GM23338 (cell line): ENCODE results near the gene CAMKK2. TPM values are rescaled to one million over a fixed set of nuclear protein-coding genes. Genes with fewer than 3 reads are reported as not detected.
A peak's percentile ranks its signal among the peaks of the same experiment; 100 is the strongest.

Experiments used
- ATAC-seq: fragments of 200-7000 bp; cut with Tn5 transposase; 3 replicates; pipeline ENCODE4 v1.9.1; 2020
- DNase-seq: peaks from one replicate; pipeline ENCODE4 v3.0.0-alpha.2; 2015; ENCODE audit warnings: low spot score
- H2AFZ ChIP-seq: fragments of 200-600 bp; sonication (generic); 2 replicates; pipeline ENCODE4 v1.8.0; 2016; ENCODE audit warnings: antibody characterized with exemption, mild to moderate bottlenecking, moderate library complexity
- H3F3A ChIP-seq: fragments of 200-600 bp; sonication (generic); replicated peaks from 2 replicates; pipeline ENCODE4 v1.8.0; 2017; ENCODE audit warnings: antibody characterized with exemption, mixed run types, low read depth
- H3K27ac ChIP-seq: fragments of 200-600 bp; sonication (generic); 2 replicates; pipeline ENCODE4 v1.6.1; 2016; ENCODE audit warnings: low read depth
- H3K27me3 ChIP-seq: fragments of 200-600 bp; sonication (generic); 2 replicates; pipeline ENCODE4 v1.8.0; 2016; ENCODE audit warnings: mild to moderate bottlenecking, mixed run types, moderate library complexity; ENCODE audit not compliant: insufficient read depth
- H3K36me3 ChIP-seq: fragments of 200-600 bp; sonication (generic); 2 replicates; pipeline ENCODE4 v1.8.0; 2016; ENCODE audit warnings: mild to moderate bottlenecking; ENCODE audit not compliant: insufficient read depth
- H3K4me1 ChIP-seq: fragments of 200-600 bp; sonication (generic); 2 replicates; pipeline ENCODE4 v1.8.0; 2016; ENCODE audit warnings: mild to moderate bottlenecking, moderate library complexity; ENCODE audit not compliant: insufficient read depth
- H3K4me2 ChIP-seq: fragments of 200-600 bp; sonication (generic); 2 replicates; pipeline ENCODE4 v1.7.1; 2017; ENCODE audit warnings: mixed run types
- H3K4me3 ChIP-seq: fragments of 200-600 bp; sonication (generic); 2 replicates; pipeline ENCODE4 v1.6.1; 2016; ENCODE audit warnings: mixed run types
- H3K79me2 ChIP-seq: fragments of 200-600 bp; sonication (generic); replicated peaks from 2 replicates; pipeline ENCODE4 v1.8.0; 2017; ENCODE audit warnings: mild to moderate bottlenecking; ENCODE audit not compliant: insufficient read depth
- H3K9me2 ChIP-seq: fragments of 200-600 bp; sonication (generic); 2 replicates; pipeline ENCODE4 v1.8.0; 2017; ENCODE audit not compliant: insufficient read depth
- H4K20me1 ChIP-seq: fragments of 200-600 bp; sonication (generic); replicated peaks from 2 replicates; pipeline ENCODE4 v1.8.0; 2017; ENCODE audit warnings: mild to moderate bottlenecking; ENCODE audit not compliant: insufficient read depth
- H3K27ac Mint-ChIP-seq: 2 replicates; pipeline ENCODE4 v1.8.0; 2020; ENCODE audit warnings: inconsistent platforms, mild to moderate bottlenecking, moderate library complexity, mixed read lengths
- H3K27me3 Mint-ChIP-seq: 3 replicates; pipeline ENCODE4 v1.8.0; 2022; ENCODE audit warnings: low read depth, mild to moderate bottlenecking, moderate library complexity, mixed read lengths, inconsistent platforms; ENCODE audit not compliant: insufficient read depth, poor library complexity
- H3K36me3 Mint-ChIP-seq: 3 replicates; pipeline ENCODE4 v1.8.0; 2021; ENCODE audit warnings: low read depth, mild to moderate bottlenecking, inconsistent platforms, moderate library complexity, mixed read lengths
- H3K4me1 Mint-ChIP-seq: 3 replicates; pipeline ENCODE4 v1.8.0; 2020; ENCODE audit warnings: mild to moderate bottlenecking, inconsistent platforms, mixed read lengths
- H3K4me3 Mint-ChIP-seq: 3 replicates; pipeline ENCODE4 v1.8.0; 2021; ENCODE audit warnings: moderate library complexity, mild to moderate bottlenecking, inconsistent platforms, mixed read lengths
- H3K9me3 Mint-ChIP-seq: 3 replicates; pipeline ENCODE4 v1.8.0; 2020; ENCODE audit warnings: moderate library complexity, mild to moderate bottlenecking, inconsistent platforms, mixed read lengths
- CREB1 ChIP-seq: fragments of 250-450 bp; sonication (Bioruptor Pico); IDR thresholded peaks from 2 replicates; pipeline ENCODE4 v1.5.0; 2020; ENCODE audit warnings: low read depth, mild to moderate bottlenecking, moderate library complexity
- EZH2 ChIP-seq: fragments of 200-600 bp; sonication (generic); IDR thresholded peaks from one replicate; pipeline ENCODE4 v1.8.0; 2017; ENCODE audit warnings: antibody characterized with exemption, mild to moderate bottlenecking, low read depth; ENCODE audit not compliant: unreplicated experiment
- EZH2phosphoT487 ChIP-seq: fragments of 200-600 bp; sonication (generic); IDR thresholded peaks from one replicate; pipeline ENCODE4 v1.8.1; 2018; ENCODE audit warnings: antibody characterized with exemption; ENCODE audit not compliant: unreplicated experiment
- JUNB ChIP-seq: IDR thresholded peaks from one replicate; pipeline ENCODE4 v1.6.1; 2016; ENCODE audit warnings: antibody characterized with exemption; ENCODE audit not compliant: unreplicated experiment
- STAT1 ChIP-seq: IDR thresholded peaks from one replicate; pipeline ENCODE4 v1.6.1; 2016; ENCODE audit warnings: antibody characterized with exemption; ENCODE audit not compliant: unreplicated experiment
- ZNF114 ChIP-seq: fragments of 250-450 bp; sonication (Bioruptor Pico); IDR thresholded peaks from 2 replicates; pipeline ENCODE4 v1.5.0; 2020; ENCODE audit warnings: mild to moderate bottlenecking, moderate library complexity
- ZNF331 ChIP-seq: fragments of 250-450 bp; sonication (Bioruptor Pico); IDR thresholded peaks from 2 replicates; pipeline ENCODE4 v1.5.0; 2020; ENCODE audit warnings: low read depth, mild to moderate bottlenecking, moderate library complexity
- ZNF462 ChIP-seq: fragments of 250-450 bp; sonication (Bioruptor Pico); IDR thresholded peaks from 2 replicates; pipeline ENCODE4 v1.5.0; 2020; ENCODE audit warnings: mild to moderate bottlenecking, moderate library complexity
- polyA plus RNA-seq: library from polyadenylated mRNA; unstranded; fragments of >200 nt; fragmentation: Nextera tagmentation; extraction: Ambion mirVana; gene quantifications from 2 replicates; pipeline ENCODE4 v1.2.1, GENCODE V29; 2016
- total RNA-seq: library from RNA; depleted of rRNA; stranded (reverse); fragments of >200 nt; shearing (Covaris generic); gene quantifications from 2 replicates; pipeline ENCODE4 v1.2.3, GENCODE V29; 2014
- TF ChIP-seq, protein P1 (sequence below), 2 experiments: fragments of 200-600 bp in 1 of 2; sonication (generic) in 1 of 2; conservative IDR thresholded peaks; 2 replicates each; pipeline versions ENCODE4 v1.5.1 to v1.6.1; 2016 to 2017; ENCODE audit warnings: antibody characterized with exemption in 2 of 2, low read depth in 2 of 2, mild to moderate bottlenecking in 2 of 2, moderate library complexity in 1 of 2
- TF ChIP-seq, protein P2 (sequence below): IDR thresholded peaks from one replicate; pipeline ENCODE4 v1.6.1; 2018; ENCODE audit warnings: antibody characterized with exemption; ENCODE audit not compliant: unreplicated experiment

CAMKK2 gene
- total and polyA plus RNA-seq, 2 experiments from 2014 or later, result 10.3 to 26.4 TPM

DNA sequence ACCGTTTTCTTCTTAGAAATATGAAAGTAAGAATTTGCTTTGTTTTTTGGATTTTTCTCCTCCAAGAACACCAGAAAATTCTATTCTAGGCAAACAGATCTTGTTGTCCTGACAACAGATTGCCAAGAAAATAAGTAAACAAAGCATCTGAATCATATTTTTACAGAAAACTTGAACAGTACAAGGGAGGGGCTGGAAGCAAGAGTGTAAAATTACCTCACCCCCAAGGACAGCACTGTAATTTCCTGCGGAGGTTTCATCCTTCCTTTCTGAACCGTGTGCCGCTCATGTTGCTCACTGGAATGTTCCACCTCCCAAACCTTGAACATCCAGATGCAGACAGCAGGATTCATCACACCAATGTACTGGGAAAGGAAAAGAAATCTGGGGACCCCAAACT is 5.4 kb upstream of the CAMKK2 start:
- Histone ChIP-seq H4K20me1 (no peaks in the 10 kb centered on the region), H3K27me3 (no peaks in the 10 kb centered on the region), H2AFZ (peak overlapping the region; percentile 72; the same call in 1 of the 2 replicates), H3F3A (peaks cover 3% of the 10 kb centered on the region; the same call in 1 of the 2 replicates), H3K79me2 (no peaks in the 10 kb centered on the region), H3K27ac (no peak overlapping the region), H3K36me3 (no peaks in the 10 kb centered on the region), H3K4me1 (no peaks in the 10 kb centered on the region), H3K4me3 (no peak overlapping the region), H3K4me2 (no peak overlapping the region), H3K9me2 (no peaks in the 10 kb centered on the region)
- TF ChIP-seq, protein P1, sequence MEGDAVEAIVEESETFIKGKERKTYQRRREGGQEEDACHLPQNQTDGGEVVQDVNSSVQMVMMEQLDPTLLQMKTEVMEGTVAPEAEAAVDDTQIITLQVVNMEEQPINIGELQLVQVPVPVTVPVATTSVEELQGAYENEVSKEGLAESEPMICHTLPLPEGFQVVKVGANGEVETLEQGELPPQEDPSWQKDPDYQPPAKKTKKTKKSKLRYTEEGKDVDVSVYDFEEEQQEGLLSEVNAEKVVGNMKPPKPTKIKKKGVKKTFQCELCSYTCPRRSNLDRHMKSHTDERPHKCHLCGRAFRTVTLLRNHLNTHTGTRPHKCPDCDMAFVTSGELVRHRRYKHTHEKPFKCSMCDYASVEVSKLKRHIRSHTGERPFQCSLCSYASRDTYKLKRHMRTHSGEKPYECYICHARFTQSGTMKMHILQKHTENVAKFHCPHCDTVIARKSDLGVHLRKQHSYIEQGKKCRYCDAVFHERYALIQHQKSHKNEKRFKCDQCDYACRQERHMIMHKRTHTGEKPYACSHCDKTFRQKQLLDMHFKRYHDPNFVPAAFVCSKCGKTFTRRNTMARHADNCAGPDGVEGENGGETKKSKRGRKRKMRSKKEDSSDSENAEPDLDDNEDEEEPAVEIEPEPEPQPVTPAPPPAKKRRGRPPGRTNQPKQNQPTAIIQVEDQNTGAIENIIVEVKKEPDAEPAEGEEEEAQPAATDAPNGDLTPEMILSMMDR (conservative IDR thresholded peaks at IDR 0.05; ENCODE audit: low read depth in 2 of 2), result no peak
- no peak for TF ChIP-seq CREB1 (CRISPR knock-in tag)
- ATAC-seq, result no peak
- H3K4me3 Mint-ChIP-seq, result no peak overlapping the region
- DNase-seq, result no peak
- H3K27me3 Mint-ChIP-seq, result peaks cover 7% of the 10 kb centered on the region
- no peaks in the 10 kb centered on the region for H3K9me3 Mint-ChIP-seq
- no peaks in the 10 kb centered on the region; the same call in 2 of the 3 replicates for H3K4me1 Mint-ChIP-seq
- no peak overlapping the region for H3K27ac Mint-ChIP-seq
- H3K36me3 Mint-ChIP-seq, result no peaks in the 10 kb centered on the region

GRCh38 chr12:121300083-121300819 is 3.7 kb upstream of the CAMKK2 start:
- Mint-ChIP-seq H3K4me3 (no peak overlapping the region), H3K27ac (no peak overlapping the region), H3K36me3 (no peaks in the 10 kb centered on the region), H3K4me1 (peaks cover 3% of the 10 kb centered on the region; the same call in 2 of the 3 replicates), H3K9me3 (no peaks in the 10 kb centered on the region), H3K27me3 (peaks cover 12% of the 10 kb centered on the region)
- no peaks in the 10 kb centered on the region for H3K9me2 ChIP-seq
- no peak for ATAC-seq
- H3K27ac ChIP-seq, result no peak overlapping the region
- no peaks in the 10 kb centered on the region for H3K36me3 ChIP-seq
- H4K20me1 ChIP-seq, result no peaks in the 10 kb centered on the region
- peaks cover 6% of the 10 kb centered on the region; the same call in 1 of the 2 replicates for H3F3A ChIP-seq
- no peaks in the 10 kb centered on the region for H3K27me3 ChIP-seq
- H3K4me1 ChIP-seq, result peaks cover 4% of the 10 kb centered on the region
- no peak for DNase-seq
- peaks cover 7% of the 10 kb centered on the region for H3K79me2 ChIP-seq
- no peak overlapping the region for H2AFZ ChIP-seq
- H3K4me3 ChIP-seq, result no peak overlapping the region
- no peak overlapping the region for H3K4me2 ChIP-seq
- TF ChIP-seq, protein P2, sequence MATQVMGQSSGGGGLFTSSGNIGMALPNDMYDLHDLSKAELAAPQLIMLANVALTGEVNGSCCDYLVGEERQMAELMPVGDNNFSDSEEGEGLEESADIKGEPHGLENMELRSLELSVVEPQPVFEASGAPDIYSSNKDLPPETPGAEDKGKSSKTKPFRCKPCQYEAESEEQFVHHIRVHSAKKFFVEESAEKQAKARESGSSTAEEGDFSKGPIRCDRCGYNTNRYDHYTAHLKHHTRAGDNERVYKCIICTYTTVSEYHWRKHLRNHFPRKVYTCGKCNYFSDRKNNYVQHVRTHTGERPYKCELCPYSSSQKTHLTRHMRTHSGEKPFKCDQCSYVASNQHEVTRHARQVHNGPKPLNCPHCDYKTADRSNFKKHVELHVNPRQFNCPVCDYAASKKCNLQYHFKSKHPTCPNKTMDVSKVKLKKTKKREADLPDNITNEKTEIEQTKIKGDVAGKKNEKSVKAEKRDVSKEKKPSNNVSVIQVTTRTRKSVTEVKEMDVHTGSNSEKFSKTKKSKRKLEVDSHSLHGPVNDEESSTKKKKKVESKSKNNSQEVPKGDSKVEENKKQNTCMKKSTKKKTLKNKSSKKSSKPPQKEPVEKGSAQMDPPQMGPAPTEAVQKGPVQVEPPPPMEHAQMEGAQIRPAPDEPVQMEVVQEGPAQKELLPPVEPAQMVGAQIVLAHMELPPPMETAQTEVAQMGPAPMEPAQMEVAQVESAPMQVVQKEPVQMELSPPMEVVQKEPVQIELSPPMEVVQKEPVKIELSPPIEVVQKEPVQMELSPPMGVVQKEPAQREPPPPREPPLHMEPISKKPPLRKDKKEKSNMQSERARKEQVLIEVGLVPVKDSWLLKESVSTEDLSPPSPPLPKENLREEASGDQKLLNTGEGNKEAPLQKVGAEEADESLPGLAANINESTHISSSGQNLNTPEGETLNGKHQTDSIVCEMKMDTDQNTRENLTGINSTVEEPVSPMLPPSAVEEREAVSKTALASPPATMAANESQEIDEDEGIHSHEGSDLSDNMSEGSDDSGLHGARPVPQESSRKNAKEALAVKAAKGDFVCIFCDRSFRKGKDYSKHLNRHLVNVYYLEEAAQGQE, result no peak
- TF ChIP-seq JUNB (no peak), ZNF331 (CRISPR knock-in tag) (no peak), STAT1 (no peak), EZH2 (no peak), ZNF114 (no peak), EZH2phosphoT487 (no peak), ZNF462 (CRISPR knock-in tag) (no peak)
